Suprapubic skin (tissue), 4 donors: ENCODE measurements around the gene TANGO2. TPM values are rescaled to one million over a fixed set of nuclear protein-coding genes. Genes with fewer than 3 reads are reported as not detected.

Experiments
- DNase-seq, 2 donors: peaks; one replicate each; pipeline ENCODE4 v3.0.0-alpha.2; 2019; ENCODE audit warnings: low spot score in 2 of 2
- H3K27ac ChIP-seq: fragments of 200-600 bp; sonication (generic); one replicate; pipeline ENCODE4 v1.5.1; 2019
- H3K27me3 ChIP-seq: fragments of 200-600 bp; sonication (generic); one replicate; pipeline ENCODE4 v1.5.1; 2019
- H3K36me3 ChIP-seq: fragments of 200-600 bp; sonication (generic); one replicate; pipeline ENCODE4 v1.5.1; 2019
- H3K4me1 ChIP-seq: fragments of 200-600 bp; sonication (generic); one replicate; pipeline ENCODE4 v1.5.1; 2019
- H3K4me3 ChIP-seq: fragments of 200-600 bp; sonication (generic); one replicate; pipeline ENCODE4 v1.5.1; 2019; ENCODE audit warnings: mild to moderate bottlenecking
- H3K9me3 ChIP-seq: fragments of 200-600 bp; sonication (generic); one replicate; pipeline ENCODE4 v1.5.1; 2019
- CTCF ChIP-seq, 2 donors: fragments of 200-600 bp in 1 of 2; fragments of 450-650 bp in 1 of 2; sonication (generic) in 1 of 2; IDR thresholded peaks; one replicate each; pipeline ENCODE4 v1.5.1; 2016 to 2019; ENCODE audit warnings: antibody characterized with exemption in 2 of 2, mild to moderate bottlenecking in 1 of 2, moderate library complexity in 1 of 2
- EP300 ChIP-seq: sonication (generic); formaldehyde crosslinking; IDR thresholded peaks from one replicate; pipeline ENCODE4 v1.6.1; 2017; ENCODE audit warnings: antibody characterized with exemption
- POLR2A ChIP-seq, 2 donors: fragments of 450-650 bp; IDR thresholded peaks; one replicate each; pipeline ENCODE4 v1.6.1; 2017; ENCODE audit warnings: antibody characterized with exemption in 2 of 2, mild to moderate bottlenecking in 2 of 2, moderate library complexity in 2 of 2
- POLR2AphosphoS5 ChIP-seq, 3 donors: sonication (generic); formaldehyde crosslinking; IDR thresholded peaks; one replicate each; pipeline ENCODE4 v1.6.1; 2017; ENCODE audit warnings: antibody characterized with exemption in 3 of 3
- WGBS: methylation state at CpG from one replicate; pipeline ENCODE4 v1.1.5; 2018; 5-methylcytosine and 5-hydroxymethylcytosine counted together
- total RNA-seq, 4 donors: library from RNA; depleted of rRNA; stranded (reverse); fragments of >200 nt; gene quantifications; one replicate each; pipeline ENCODE4 v1.1.0, GENCODE V29; 2016

Gene TANGO2
- total RNA-seq, 4 donors from 2014 or later: 23.1 to 31.9 (median 26.8) TPM

GRCh38 chr22:20054485-20054884 lies 33.6 kb downstream of the TANGO2 start:
- TF ChIP-seq CTCF (IDR thresholded peaks at IDR 0.05) (no peak), POLR2AphosphoS5 (IDR thresholded peaks at IDR 0.05) (no peak), POLR2A (IDR thresholded peaks at IDR 0.05) (no peak), EP300 (no peak)
- Histone ChIP-seq H3K4me1 (no peaks in the 10 kb centered on the region), H3K27ac (no peak overlapping the region), H3K9me3 (no peaks in the 10 kb centered on the region), H3K4me3 (no peak overlapping the region), H3K36me3 (peaks cover 67% of the 10 kb centered on the region), H3K27me3 (no peaks in the 10 kb centered on the region)
- DNase-seq: no peak
- 100% methylated on average over 3 of the region's 6 CpGs for WGBS

- Histone ChIP-seq H3K4me1 (no peaks in the 10 kb centered on the region), H3K27ac (no peak overlapping the region), H3K4me3 (no peak overlapping the region), H3K27me3 (no peaks in the 10 kb centered on the region), H3K36me3 (peaks cover 67% of the 10 kb centered on the region), H3K9me3 (no peaks in the 10 kb centered on the region)
- 100% methylated on average over 2 of the region's 2 CpGs for WGBS
- TF ChIP-seq POLR2A (IDR thresholded peaks at IDR 0.05) (no peak), POLR2AphosphoS5 (IDR thresholded peaks at IDR 0.05) (no peak), CTCF (IDR thresholded peaks at IDR 0.05) (no peak), EP300 (no peak)
- DNase-seq: no peak
Measured at GRCh38 chr22:20055144-20055543, 34.2 kb downstream of the TANGO2 start.

GRCh38 chr22:20055654-20056053 lies 34.7 kb downstream of the TANGO2 start:
- Histone ChIP-seq H3K27ac (no peak overlapping the region), H3K4me1 (no peaks in the 10 kb centered on the region), H3K4me3 (no peak overlapping the region), H3K36me3 (peaks cover 71% of the 10 kb centered on the region), H3K9me3 (no peaks in the 10 kb centered on the region), H3K27me3 (no peaks in the 10 kb centered on the region)
- no peak for DNase-seq
- 91% methylated on average over 7 of the region's 15 CpGs for WGBS
- TF ChIP-seq POLR2AphosphoS5 (IDR thresholded peaks at IDR 0.05): no peak
- no peak for TF ChIP-seq EP300
- no peak for TF ChIP-seq POLR2A (IDR thresholded peaks at IDR 0.05)
- no peak for TF ChIP-seq CTCF (IDR thresholded peaks at IDR 0.05)

- H3K4me1 ChIP-seq: peaks cover 2% of the 10 kb centered on the region
- no peak for DNase-seq
- TF ChIP-seq CTCF (IDR thresholded peaks at IDR 0.05) (no peak), POLR2AphosphoS5 (IDR thresholded peaks at IDR 0.05) (no peak), EP300 (no peak), POLR2A (IDR thresholded peaks at IDR 0.05) (no peak)
- peaks cover 76% of the 10 kb centered on the region for H3K36me3 ChIP-seq
- no peak overlapping the region for H3K4me3 ChIP-seq
- no peaks in the 10 kb centered on the region for H3K9me3 ChIP-seq
- H3K27me3 ChIP-seq: no peaks in the 10 kb centered on the region
- WGBS: 93% methylated on average over 9 of the region's 10 CpGs
- no peak overlapping the region for H3K27ac ChIP-seq
Measured at GRCh38 chr22:20056161-20056560, 35.3 kb downstream of the TANGO2 start.

GRCh38 chr22:20056696-20057386 lies 35.9 kb downstream of the TANGO2 start:
- peaks cover 4% of the 10 kb centered on the region for H3K4me1 ChIP-seq
- no peak overlapping the region for H3K4me3 ChIP-seq
- TF ChIP-seq EP300 (no peak), POLR2A (IDR thresholded peaks at IDR 0.05) (no peak), CTCF (IDR thresholded peaks at IDR 0.05) (no peak), POLR2AphosphoS5 (IDR thresholded peaks at IDR 0.05) (no peak)
- no peak for DNase-seq
- no peak overlapping the region for H3K27ac ChIP-seq
- H3K27me3 ChIP-seq: no peaks in the 10 kb centered on the region
- peaks cover 78% of the 10 kb centered on the region for H3K36me3 ChIP-seq
- WGBS: 96% methylated on average over 11 of the region's 16 CpGs
- no peaks in the 10 kb centered on the region for H3K9me3 ChIP-seq
